G401.6 (cell line): ENCODE data around the gene FKBP2.
"Not testable (repeated sequence)": the region's sequence is repeated elsewhere in the genome, so short reads cannot be mapped to it uniquely, and the experiment has no call there.

Experiments used
- FAIRE-seq: peaks from 2 replicates; lab custom pipeline; 2012; peaks lifted over from hg19 to GRCh38; lab: Jason Lieb, UNC

The FKBP2 gene

GRCh38 chr11:64234647-64235379, 6.1 kb upstream of the FKBP2 start:
- FAIRE-seq = no peak

DNA sequence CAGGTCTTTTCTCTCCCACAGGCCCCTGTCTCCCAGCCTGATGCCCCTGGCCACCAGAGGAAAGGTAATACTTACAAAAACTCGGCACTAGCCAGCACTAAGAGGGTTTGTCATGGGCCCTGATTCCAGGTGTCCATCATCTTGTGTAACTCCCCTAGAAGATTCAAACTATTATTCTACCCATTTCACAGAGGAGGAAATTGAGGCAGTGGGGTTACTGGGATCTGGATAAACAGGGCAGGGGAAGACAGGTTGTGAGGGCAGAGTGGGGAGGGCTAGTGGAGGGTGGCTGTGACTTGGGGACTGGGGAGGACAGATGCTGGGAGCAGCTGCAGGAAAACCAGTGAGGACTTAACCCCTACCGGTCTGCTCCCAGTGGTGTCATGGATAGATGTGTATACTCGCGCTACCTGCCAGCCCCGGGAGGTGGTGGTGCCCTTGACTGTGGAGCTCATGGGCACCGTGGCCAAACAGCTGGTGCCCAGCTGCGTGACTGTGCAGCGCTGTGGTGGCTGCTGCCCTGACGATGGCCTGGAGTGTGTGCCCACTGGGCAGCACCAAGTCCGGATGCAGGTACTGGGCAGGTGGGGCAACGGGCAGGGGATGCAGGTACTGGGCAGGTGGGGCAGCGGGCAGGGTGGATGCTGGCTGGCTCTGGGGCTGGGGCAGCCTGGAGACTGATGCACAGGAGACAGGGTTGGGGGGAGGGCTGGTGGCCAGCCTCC, 5.3 kb upstream of the FKBP2 start:
- no peak for FAIRE-seq

GRCh38 chr11:64237484-64237951, 3.4 kb upstream of the FKBP2 start:
- FAIRE-seq = no peak

- no peak for FAIRE-seq
Observed at GRCh38 chr11:64238076-64238475, 2.8 kb upstream of the FKBP2 start.

DNA sequence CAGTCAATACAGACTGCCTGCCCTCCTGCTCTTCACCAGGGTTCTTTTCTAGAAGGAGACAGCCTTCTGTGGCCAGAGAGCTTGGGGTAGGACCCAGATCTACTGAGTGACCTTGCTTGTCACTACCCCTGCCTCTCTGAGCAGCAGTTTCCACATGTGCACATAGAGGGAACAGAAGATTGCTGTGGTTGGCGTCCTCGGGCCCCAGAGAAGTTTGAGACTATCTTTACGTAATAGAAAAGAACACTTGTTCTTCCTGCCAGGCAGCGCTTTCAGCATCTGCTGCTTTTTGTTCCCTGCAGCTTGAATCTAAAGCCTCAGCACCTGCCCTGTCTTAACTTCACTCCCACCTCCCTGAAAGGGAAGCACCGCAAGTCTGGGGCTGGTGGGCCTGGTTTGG, 1.9 kb upstream of the FKBP2 start:
- FAIRE-seq = no peak

DNA sequence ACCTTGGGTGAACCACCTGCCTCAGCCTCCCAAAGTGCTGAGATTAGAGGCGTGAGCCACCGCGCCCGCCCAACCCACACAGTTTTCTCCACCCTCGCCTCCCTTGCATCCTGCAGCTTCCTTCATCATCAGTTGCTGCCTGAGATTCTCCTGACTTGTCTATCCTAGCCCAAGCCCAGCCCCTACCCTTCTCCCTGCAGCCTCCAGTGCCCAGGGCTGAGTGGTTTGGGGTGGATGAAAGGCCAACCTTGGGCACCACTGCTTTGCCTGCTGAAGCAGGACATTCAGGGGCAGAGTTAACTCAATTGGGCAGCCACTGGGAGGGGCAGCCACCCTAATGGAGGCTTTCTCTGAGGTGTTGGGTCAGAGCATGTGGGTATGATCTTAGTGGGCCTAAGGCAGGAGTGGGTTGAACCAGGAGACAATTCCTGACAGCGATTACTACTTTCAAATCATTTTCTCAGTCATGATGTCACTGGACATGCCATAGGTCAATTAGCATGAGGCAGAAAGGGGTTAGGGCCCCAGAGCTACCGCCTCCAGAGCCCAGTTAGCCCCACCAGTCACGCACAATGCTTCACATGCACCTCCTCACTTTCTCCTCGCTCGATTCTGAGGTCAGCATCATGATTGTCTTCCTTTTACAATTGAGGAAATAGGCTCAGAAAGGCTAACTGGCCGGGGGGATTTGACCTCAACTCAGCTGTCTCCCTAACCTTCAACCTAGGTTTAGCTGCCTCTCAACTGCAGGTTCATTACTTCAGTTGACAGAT, 1.0 kb upstream of the FKBP2 start:
- no peak for FAIRE-seq

GRCh38 chr11:64241241-64241490, 271 bp downstream of the FKBP2 start:
- peak; percentile 97 for FAIRE-seq

GRCh38 chr11:64241491-64242374, 838 bp downstream of the FKBP2 start:
- FAIRE-seq = no peak

GRCh38 chr11:64243236-64243854, 2.5 kb downstream of the FKBP2 start:
- FAIRE-seq = no peak

DNA sequence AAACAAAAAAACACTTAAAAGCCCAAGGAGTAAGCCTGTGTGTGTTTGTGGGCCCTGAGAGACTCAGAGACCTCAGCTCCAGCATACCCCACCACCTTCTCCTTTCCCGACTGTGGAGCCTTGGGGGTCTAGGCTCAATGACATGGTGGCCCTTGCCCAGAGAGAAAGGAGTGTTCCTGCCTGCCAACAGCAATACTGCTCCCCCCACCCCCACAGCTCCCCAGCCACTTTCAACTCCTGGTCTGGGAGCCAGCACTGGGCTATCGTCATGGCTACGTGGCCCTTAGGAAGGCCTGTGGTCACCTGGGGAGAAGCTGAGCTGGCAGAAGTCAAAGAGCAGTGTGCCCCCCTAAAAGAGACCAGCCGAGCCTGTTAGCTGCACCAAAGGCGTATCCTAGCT, 3.2 kb downstream of the FKBP2 start:
- FAIRE-seq = no peak

GRCh38 chr11:64244966-64245365, 4.1 kb downstream of the FKBP2 start:
- no peak for FAIRE-seq

- no peak for FAIRE-seq
Observed at GRCh38 chr11:64245401-64245796, 4.5 kb downstream of the FKBP2 start.

GRCh38 chr11:64245797-64246620, 5.1 kb downstream of the FKBP2 start:
- FAIRE-seq = no peak

GRCh38 chr11:64246621-64246870, 5.7 kb downstream of the FKBP2 start:
- FAIRE-seq = not testable (repeated sequence)

DNA sequence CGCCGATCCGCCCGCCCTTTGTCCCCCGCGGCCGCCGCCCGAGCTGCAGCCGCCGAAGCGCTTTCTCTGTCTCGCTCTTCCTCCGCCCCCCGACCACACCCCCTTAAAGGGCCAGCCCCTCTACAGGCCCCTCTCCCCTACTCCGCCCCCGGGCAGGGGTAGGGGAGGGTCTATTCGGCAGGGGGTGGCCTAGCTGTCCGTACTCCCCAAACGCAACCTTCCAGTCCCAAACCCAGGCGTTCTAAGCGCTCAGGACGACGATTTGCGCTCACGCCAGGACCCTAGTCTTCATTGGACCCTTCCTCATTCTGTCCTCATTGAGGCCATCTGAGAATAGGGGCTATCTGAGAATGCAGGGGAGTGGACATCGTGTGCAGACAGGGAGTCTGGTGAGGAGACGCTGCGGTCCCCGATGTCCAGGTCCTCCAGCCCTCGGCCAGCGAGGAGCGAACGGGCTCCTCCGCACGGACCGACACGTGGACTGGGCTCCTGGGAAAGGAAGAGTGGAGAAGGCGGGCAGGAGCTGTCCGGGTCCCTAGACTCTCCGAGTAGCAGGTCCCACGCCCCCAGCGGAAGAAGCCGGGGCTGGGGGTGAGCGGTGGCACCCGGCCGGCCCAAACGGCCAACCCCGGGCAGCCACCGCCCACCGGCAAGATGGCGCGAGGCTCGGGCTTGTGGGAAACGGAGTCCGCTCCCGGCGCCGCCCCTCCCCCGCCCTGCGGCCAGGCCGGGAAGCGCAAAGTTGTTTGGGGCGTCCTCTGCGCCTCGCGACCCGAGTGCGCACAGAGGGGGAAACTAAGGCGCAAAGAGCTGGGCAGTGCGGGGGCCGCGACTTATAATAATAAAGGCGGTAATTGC, 6.2 kb downstream of the FKBP2 start, which contains the start of gene PPP1R14B:
PPP1R14B (minus strand) TSS at position 73 of the 858 bp plus-strand sequence. CDS start 270 bp downstream, outside the sequence.
- no peak for FAIRE-seq

DNA sequence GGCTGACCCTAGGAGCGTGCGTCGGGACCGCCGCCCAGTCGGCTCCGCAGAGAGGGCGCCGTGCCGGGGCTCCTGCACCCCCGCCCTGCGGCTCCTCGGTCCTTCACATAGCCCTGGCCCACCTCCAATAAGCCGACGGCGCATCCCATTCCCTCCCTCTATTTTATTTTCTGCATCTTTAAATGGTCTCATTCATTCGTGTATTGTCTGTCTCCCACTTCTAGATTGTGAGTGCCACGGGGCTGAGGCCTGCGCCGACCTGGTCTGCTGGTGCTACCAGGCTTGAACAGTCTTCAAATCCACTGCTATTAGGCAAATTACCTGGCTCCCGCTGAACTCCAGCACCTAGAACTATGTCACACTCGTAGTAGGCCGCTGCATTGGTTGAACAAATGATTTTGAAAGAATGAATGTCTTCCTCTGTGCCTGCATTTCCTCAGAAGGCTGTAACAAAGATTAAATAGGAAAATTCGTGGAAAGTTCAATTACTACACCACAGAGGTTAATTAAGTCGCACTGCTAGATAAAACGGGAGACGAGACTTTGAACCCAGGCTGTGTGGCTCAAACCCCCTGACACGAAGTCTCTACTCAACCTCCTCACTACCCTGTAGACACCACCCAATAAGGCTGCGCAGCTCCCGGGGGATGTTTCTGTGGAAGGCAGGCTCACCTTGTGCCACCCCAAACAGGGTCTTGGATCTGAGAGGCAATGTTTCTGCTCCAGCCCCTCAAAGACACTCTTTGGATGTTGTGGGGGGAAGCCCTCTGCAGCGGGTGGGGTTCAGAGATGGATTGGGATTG, 7.0 kb downstream of the FKBP2 start:
- no peak for FAIRE-seq

GRCh38 chr11:64248578-64248977, 7.7 kb downstream of the FKBP2 start:
- no peak for FAIRE-seq

DNA sequence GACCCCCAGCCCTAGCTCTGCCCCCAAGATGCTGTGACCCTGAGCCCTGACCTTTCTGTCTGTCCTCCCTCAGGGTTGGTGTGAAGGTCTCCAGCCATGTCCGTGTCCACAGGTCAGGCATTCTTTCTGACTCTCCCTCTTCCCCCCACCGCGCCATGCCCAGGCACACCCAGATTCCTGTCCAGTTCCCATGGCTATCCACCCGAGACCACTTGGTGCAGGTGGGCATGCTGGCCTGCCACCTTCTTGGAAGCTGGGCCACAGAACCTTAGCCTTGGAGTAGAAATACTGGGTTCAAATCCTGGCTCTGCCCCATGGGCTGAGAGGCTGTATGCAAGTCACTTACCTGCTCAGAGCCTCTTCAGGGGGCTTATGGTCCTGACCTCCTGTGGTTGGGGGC, 8.1 kb downstream of the FKBP2 start:
- FAIRE-seq = no peak
